Naive thymus-derived CD4-positive, alpha-beta T cell (primary cell): Measurements from ENCODE around the gene CLCN5. TPM values are rescaled to one million over a fixed set of nuclear protein-coding genes. Genes with fewer than 3 reads are reported as not detected.

Experiments
- ATAC-seq: fragments of 150-1000 bp; cut with Tn5 transposase; 2 replicates; pipeline ENCODE4 v1.10.0; 2021; ENCODE audit warnings: mild to moderate bottlenecking, moderate library complexity
- CTCF ChIA-PET: fragments of 350-600 bp; sonication (Branson Sonifier 250); formaldehyde crosslinking; loops from one replicate; lab custom pipeline; 2021; ENCODE audit warnings: antibody characterized with exemption; lab: Charles Lee
- POLR2A ChIA-PET: fragments of 350-600 bp; sonication (Branson Sonifier 250); formaldehyde crosslinking; loops from one replicate; lab custom pipeline; 2021; ENCODE audit warnings: antibody characterized with exemption, inconsistent platforms; lab: Charles Lee
- DNase-seq, 9 donors: peaks; one replicate each; pipeline versions ENCODE4 v3.0.0 to v3.0.0-alpha.2; 2020 to 2022; ENCODE audit warnings: mixed read lengths in 1 of 9
- H3K27ac ChIP-seq: one replicate; pipeline ENCODE4 v1.7.0; 2013; ENCODE audit warnings: mild to moderate bottlenecking, low read depth, low read length, moderate library complexity
- H3K27me3 ChIP-seq, 2 donors: one replicate each; pipeline ENCODE4 v1.7.0; 2013; ENCODE audit warnings: low read length in 2 of 2, mild to moderate bottlenecking in 2 of 2, moderate library complexity in 2 of 2; ENCODE audit not compliant: control insufficient read depth in 2 of 2, insufficient read depth in 2 of 2
- H3K36me3 ChIP-seq, 3 experiments: 1 replicate in 2 of 3; 2 replicates in 1 of 3; pipeline ENCODE4 v1.7.0; 2013; ENCODE audit warnings: low read length in 3 of 3, mild to moderate bottlenecking in 3 of 3, moderate library complexity in 1 of 3; ENCODE audit not compliant: insufficient read depth in 3 of 3, control insufficient read depth in 2 of 3
- H3K4me1 ChIP-seq, 2 donors: one replicate each; pipeline ENCODE4 v1.7.0; 2013; ENCODE audit warnings: low read length in 2 of 2, mild to moderate bottlenecking in 2 of 2, moderate library complexity in 1 of 2; ENCODE audit not compliant: control insufficient read depth in 2 of 2, insufficient read depth in 2 of 2
- H3K4me3 ChIP-seq: 2 replicates; pipeline ENCODE4 v1.7.0; 2013; ENCODE audit warnings: mild to moderate bottlenecking, low read length
- H3K9me3 ChIP-seq, 3 experiments: 1 replicate in 2 of 3; 2 replicates in 1 of 3; pipeline ENCODE4 v1.7.0; 2013; ENCODE audit warnings: low read length in 3 of 3; ENCODE audit not compliant: control insufficient read depth in 2 of 3
- H3K27ac Mint-ChIP-seq, 9 donors: one replicate each; pipeline ENCODE4 v1.8.0; 2020 to 2022; ENCODE audit warnings: mixed read lengths in 9 of 9, mild to moderate bottlenecking in 8 of 9, moderate library complexity in 5 of 9, inconsistent platforms in 2 of 9
- H3K27me3 Mint-ChIP-seq, 5 donors: one replicate each; pipeline ENCODE4 v1.8.0; 2021 to 2022; ENCODE audit warnings: mixed read lengths in 5 of 5, mild to moderate bottlenecking in 1 of 5
- H3K36me3 Mint-ChIP-seq, 5 donors: one replicate each; pipeline ENCODE4 v1.8.0; 2020 to 2022; ENCODE audit warnings: mixed read lengths in 5 of 5, mild to moderate bottlenecking in 3 of 5, inconsistent platforms in 1 of 5
- H3K4me1 Mint-ChIP-seq, 7 donors: one replicate each; pipeline ENCODE4 v1.8.0; 2020 to 2022; ENCODE audit warnings: mixed read lengths in 7 of 7, mild to moderate bottlenecking in 3 of 7, inconsistent platforms in 1 of 7
- H3K4me3 Mint-ChIP-seq, 10 donors: one replicate each; pipeline ENCODE4 v1.8.0; 2020 to 2022; ENCODE audit warnings: mild to moderate bottlenecking in 10 of 10, mixed read lengths in 10 of 10, moderate library complexity in 6 of 10, inconsistent platforms in 2 of 10
- H3K9me3 Mint-ChIP-seq, 11 donors: one replicate each; pipeline ENCODE4 v1.8.0; 2020 to 2022; ENCODE audit warnings: mixed read lengths in 11 of 11, mild to moderate bottlenecking in 4 of 11, inconsistent platforms in 1 of 11, moderate library complexity in 1 of 11
- intact Hi-C, 2 donors: fragments of 100-400 bp; cut with micrococcal nuclease; formaldehyde crosslinking; loops; one replicate each; pipeline ENCODE4 v1.15.1; 2023
- polyA plus RNA-seq, 2 donors: library from polyadenylated mRNA; unstranded; fragments of 300-500 nt; fragmentation: Illumina TruSeq; gene quantifications; one replicate each; pipeline ENCODE4 v1.2.3, GENCODE V29; 2021
- total RNA-seq, 6 experiments: library from RNA in 5 of 6; stranded (reverse) in 5 of 6; gene quantifications; 1 replicate in 5 of 6; 2 replicates in 1 of 6; pipeline ENCODE4 v1.2.3 and lab custom pipeline; 2021 to 2026

Gene CLCN5
- total and polyA plus RNA-seq, 7 experiments from 2014 or later: 0.50 to 3.9 (median 3.7) TPM

GRCh38 chrX:49972328-49972860, 50.0 kb downstream of the CLCN5 start:
- ATAC-seq: no peak
- H3K27me3 ChIP-seq: no peaks in the 10 kb centered on the region
- intact Hi-C loops: no loop called here
- H3K36me3 ChIP-seq: no peaks in the 10 kb centered on the region
- no peaks in the 10 kb centered on the region for H3K27me3 Mint-ChIP-seq
- no peaks in the 10 kb centered on the region for H3K4me1 ChIP-seq
- peaks cover 0 to 4% (median 0%) of the 10 kb centered on the region in 11 donors for H3K9me3 Mint-ChIP-seq
- peaks cover 0 to 3% (median 0%) of the 10 kb centered on the region in 7 donors for H3K4me1 Mint-ChIP-seq
- no peak overlapping the region for H3K4me3 ChIP-seq
- ChIA-PET POLR2A (no interaction called here), CTCF (no interaction called here)
- no peak overlapping the region for H3K27ac Mint-ChIP-seq
- no peak for DNase-seq
- H3K27ac ChIP-seq: no peak overlapping the region
- no peaks in the 10 kb centered on the region for H3K9me3 ChIP-seq
- no peak overlapping the region for H3K4me3 Mint-ChIP-seq
- peaks cover 0 to 12% (median 0%) of the 10 kb centered on the region in 5 donors for H3K36me3 Mint-ChIP-seq

GRCh38 chrX:49976682-49977197, 54.3 kb downstream of the CLCN5 start:
- Mint-ChIP-seq H3K4me1 (peaks cover 0 to 3% (median 0%) of the 10 kb centered on the region in 7 donors), H3K27me3 (no peaks in the 10 kb centered on the region), H3K36me3 (peaks cover 0 to 12% (median 0%) of the 10 kb centered on the region in 5 donors), H3K27ac (no peak overlapping the region), H3K4me3 (no peak overlapping the region), H3K9me3 (peaks cover 0 to 2% (median 0%) of the 10 kb centered on the region in 11 donors)
- POLR2A ChIA-PET: no interaction called here
- no peak for DNase-seq
- ATAC-seq: no peak
- H3K9me3 ChIP-seq: no peaks in the 10 kb centered on the region
- H3K4me3 ChIP-seq: no peak overlapping the region
- H3K27me3 ChIP-seq: no peaks in the 10 kb centered on the region
- intact Hi-C loops: no loop called here
- no peak overlapping the region for H3K27ac ChIP-seq
- H3K36me3 ChIP-seq: no peaks in the 10 kb centered on the region
- CTCF ChIA-PET: no interaction called here
- no peaks in the 10 kb centered on the region for H3K4me1 ChIP-seq

- Histone ChIP-seq H3K27ac (no peak overlapping the region), H3K4me3 (no peak overlapping the region), H3K27me3 (no peaks in the 10 kb centered on the region), H3K4me1 (no peaks in the 10 kb centered on the region), H3K9me3 (no peaks in the 10 kb centered on the region), H3K36me3 (no peaks in the 10 kb centered on the region)
- peaks cover 0 to 12% (median 0%) of the 10 kb centered on the region in 5 donors for H3K36me3 Mint-ChIP-seq
- no peak overlapping the region for H3K27ac Mint-ChIP-seq
- H3K27me3 Mint-ChIP-seq: no peaks in the 10 kb centered on the region
- intact Hi-C loops: no loop called here
- peaks cover 0 to 2% (median 0%) of the 10 kb centered on the region in 11 donors for H3K9me3 Mint-ChIP-seq
- ChIA-PET POLR2A (no interaction called here), CTCF (no interaction called here)
- H3K4me3 Mint-ChIP-seq: no peak overlapping the region
- no peak for DNase-seq
- ATAC-seq: no peak
- peaks cover 0 to 3% (median 0%) of the 10 kb centered on the region in 7 donors for H3K4me1 Mint-ChIP-seq
These were observed 55.1 kb downstream of the CLCN5 start for GRCh38 chrX:49977319-49978090.

- Mint-ChIP-seq H3K27me3 (no peaks in the 10 kb centered on the region), H3K27ac (no peak overlapping the region), H3K36me3 (peaks cover 0 to 12% (median 0%) of the 10 kb centered on the region in 5 donors), H3K9me3 (peaks cover 0 to 2% (median 0%) of the 10 kb centered on the region in 11 donors), H3K4me3 (no peak overlapping the region), H3K4me1 (peaks cover 0 to 3% (median 0%) of the 10 kb centered on the region in 7 donors)
- no peaks in the 10 kb centered on the region for H3K27me3 ChIP-seq
- no peak overlapping the region for H3K27ac ChIP-seq
- H3K4me1 ChIP-seq: no peaks in the 10 kb centered on the region
- DNase-seq: no peak
- H3K36me3 ChIP-seq: no peaks in the 10 kb centered on the region
- H3K9me3 ChIP-seq: no peaks in the 10 kb centered on the region
- ChIA-PET POLR2A (no interaction called here), CTCF (no interaction called here)
- no peak overlapping the region for H3K4me3 ChIP-seq
- no peak for ATAC-seq
- intact Hi-C loops: no loop called here
These were observed 55.8 kb downstream of the CLCN5 start for GRCh38 chrX:49978176-49978575.

GRCh38 chrX:49986058-49986457, 63.7 kb downstream of the CLCN5 start:
- CTCF ChIA-PET: no interaction called here
- H3K27me3 ChIP-seq: no peaks in the 10 kb centered on the region
- no peaks in the 10 kb centered on the region for H3K27me3 Mint-ChIP-seq
- H3K4me3 ChIP-seq: no peak overlapping the region
- no peaks in the 10 kb centered on the region for H3K4me1 Mint-ChIP-seq
- no peak overlapping the region for H3K27ac Mint-ChIP-seq
- POLR2A ChIA-PET: no interaction called here
- DNase-seq (no peak), ATAC-seq (no peak)
- H3K27ac ChIP-seq: no peak overlapping the region
- H3K9me3 Mint-ChIP-seq: no peaks in the 10 kb centered on the region
- intact Hi-C loops: no loop called here
- H3K4me1 ChIP-seq: no peaks in the 10 kb centered on the region
- H3K9me3 ChIP-seq: no peaks in the 10 kb centered on the region
- no peaks in the 10 kb centered on the region for H3K36me3 ChIP-seq
- H3K4me3 Mint-ChIP-seq: no peak overlapping the region
- H3K36me3 Mint-ChIP-seq: no peaks in the 10 kb centered on the region

- Mint-ChIP-seq H3K4me3 (no peak overlapping the region), H3K9me3 (no peaks in the 10 kb centered on the region), H3K4me1 (no peaks in the 10 kb centered on the region), H3K27me3 (no peaks in the 10 kb centered on the region), H3K36me3 (no peaks in the 10 kb centered on the region), H3K27ac (no peak overlapping the region)
- H3K4me3 ChIP-seq: no peak overlapping the region
- no peak overlapping the region for H3K27ac ChIP-seq
- H3K9me3 ChIP-seq: no peaks in the 10 kb centered on the region
- intact Hi-C loops: no loop called here
- ChIA-PET CTCF (no interaction called here), POLR2A (no interaction called here)
- no peak for DNase-seq
- H3K36me3 ChIP-seq: no peaks in the 10 kb centered on the region
- no peaks in the 10 kb centered on the region for H3K27me3 ChIP-seq
- ATAC-seq: no peak
- no peaks in the 10 kb centered on the region for H3K4me1 ChIP-seq
These were observed 65.3 kb downstream of the CLCN5 start for GRCh38 chrX:49987651-49988050.
